ENCODE data around the gene PNO1. TPM values are rescaled to one million over a fixed set of nuclear protein-coding genes. Genes with fewer than 3 reads are reported as not detected.

Gene PNO1
- total and polyA plus RNA-seq, 11 donors: 4.5 to 20.1 (median 8.8) TPM

GRCh38 chr2:68223419-68223818, 65.7 kb downstream of the PNO1 start:
- Histone ChIP-seq H3K27me3 (no peaks in the 10 kb centered on the region), H3K4me3 (no peak overlapping the region), H3K4me1 (peaks cover 0 to 85% (median 45%) of the 10 kb centered on the region in 12 donors), H3K27ac (no peak overlapping the region), H3K36me3 (no peaks in the 10 kb centered on the region), H3K9me3 (peaks cover 0 to 12% (median 0%) of the 10 kb centered on the region in 12 donors)
- no peak for TF ChIP-seq POLR2A (IDR thresholded peaks at IDR 0.05)
- TF ChIP-seq, protein P1, sequence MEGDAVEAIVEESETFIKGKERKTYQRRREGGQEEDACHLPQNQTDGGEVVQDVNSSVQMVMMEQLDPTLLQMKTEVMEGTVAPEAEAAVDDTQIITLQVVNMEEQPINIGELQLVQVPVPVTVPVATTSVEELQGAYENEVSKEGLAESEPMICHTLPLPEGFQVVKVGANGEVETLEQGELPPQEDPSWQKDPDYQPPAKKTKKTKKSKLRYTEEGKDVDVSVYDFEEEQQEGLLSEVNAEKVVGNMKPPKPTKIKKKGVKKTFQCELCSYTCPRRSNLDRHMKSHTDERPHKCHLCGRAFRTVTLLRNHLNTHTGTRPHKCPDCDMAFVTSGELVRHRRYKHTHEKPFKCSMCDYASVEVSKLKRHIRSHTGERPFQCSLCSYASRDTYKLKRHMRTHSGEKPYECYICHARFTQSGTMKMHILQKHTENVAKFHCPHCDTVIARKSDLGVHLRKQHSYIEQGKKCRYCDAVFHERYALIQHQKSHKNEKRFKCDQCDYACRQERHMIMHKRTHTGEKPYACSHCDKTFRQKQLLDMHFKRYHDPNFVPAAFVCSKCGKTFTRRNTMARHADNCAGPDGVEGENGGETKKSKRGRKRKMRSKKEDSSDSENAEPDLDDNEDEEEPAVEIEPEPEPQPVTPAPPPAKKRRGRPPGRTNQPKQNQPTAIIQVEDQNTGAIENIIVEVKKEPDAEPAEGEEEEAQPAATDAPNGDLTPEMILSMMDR (IDR thresholded peaks at IDR 0.05): no peak
- intact Hi-C loops (cut with DNase I): no loop called here
- DNase-seq: no peak
- ATAC-seq: no peak
- 55 to 67% (median 62%) methylated on average over 2 of the region's 2 CpGs for WGBS, 4 donors

- ATAC-seq (peak; percentile 52 to 83 (median 79)), DNase-seq (peak in 3 of 5 donors; percentile 8 to 41 (median 20))
- Histone ChIP-seq H3K4me1 (peaks cover 0 to 86% (median 49%) of the 10 kb centered on the region in 12 donors), H3K36me3 (no peaks in the 10 kb centered on the region), H3K4me3 (no peak overlapping the region), H3K9me3 (peaks cover 0 to 12% (median 0%) of the 10 kb centered on the region in 12 donors), H3K27ac (peak overlapping the region in 3 of 12 donors; percentile 13 to 22 (median 21)), H3K27me3 (no peaks in the 10 kb centered on the region)
- intact Hi-C loops (cut with DNase I): no loop called here
- WGBS, 4 donors: 3 to 15% (median 10%) methylated on average over 2 of the region's 2 CpGs
- TF ChIP-seq, protein P1 (IDR thresholded peaks at IDR 0.05): peak in 7 of 12 donors; percentile 8 to 44 (median 20)
- TF ChIP-seq POLR2A (IDR thresholded peaks at IDR 0.05): no peak
These were observed 67.5 kb downstream of the PNO1 start for GRCh38 chr2:68225119-68225632.

Other genes starting within 250 kb of the PNO1 start
- gene C1D, start 94.9 kb upstream of the PNO1 start, total RNA-seq: 10 to 100 TPM; 12.5 to 36.6 (median 16.9) TPM
- 10 to 100 TPM in 1 of 2 donors, 1 to 10 TPM in 1; 7.9 to 40.4 TPM for gene C1D, start 94.9 kb upstream of the PNO1 start, polyA plus RNA-seq
- gene PPP3R1, start 94.6 kb downstream of the PNO1 start, total RNA-seq: 10 to 100 TPM; 13.8 to 50.9 (median 35.3) TPM
- gene PPP3R1, start 94.6 kb downstream of the PNO1 start, polyA plus RNA-seq: 10 to 100 TPM; 13.4 to 22.6 TPM
- gene CNRIP1, start 162.1 kb downstream of the PNO1 start, total RNA-seq: 10 to 100 TPM in 3 of 9 donors, 1 to 10 TPM in 6; 5.8 to 17.3 (median 7.7) TPM
- 10 to 100 TPM in 1 of 2 donors, 1 to 10 TPM in 1; 6.6 to 11.0 TPM for gene CNRIP1, start 162.1 kb downstream of the PNO1 start, polyA plus RNA-seq
- gene PLEK, start 207.4 kb downstream of the PNO1 start, total RNA-seq: 10 to 100 TPM in 2 of 9 donors, 1 to 10 TPM in 7; 1.3 to 90.0 (median 3.4) TPM
- gene PLEK, start 207.4 kb downstream of the PNO1 start, polyA plus RNA-seq: 1 to 10 TPM; 1.4 to 1.5 TPM